GM19463 (cell line): ENCODE data around the gene NLE1.
"Not testable (repeated sequence)": the region's sequence is repeated elsewhere in the genome, so short reads cannot be mapped to it uniquely, and the experiment has no call there.

Experiments used
- ATAC-seq: cut with Tn5 transposase; IDR thresholded peaks from one replicate; pipeline ENCODE4 v1.9.1; 2021; ENCODE audit warnings: mild to moderate bottlenecking, moderate library complexity; ENCODE audit not compliant: unreplicated experiment

The NLE1 gene

DNA sequence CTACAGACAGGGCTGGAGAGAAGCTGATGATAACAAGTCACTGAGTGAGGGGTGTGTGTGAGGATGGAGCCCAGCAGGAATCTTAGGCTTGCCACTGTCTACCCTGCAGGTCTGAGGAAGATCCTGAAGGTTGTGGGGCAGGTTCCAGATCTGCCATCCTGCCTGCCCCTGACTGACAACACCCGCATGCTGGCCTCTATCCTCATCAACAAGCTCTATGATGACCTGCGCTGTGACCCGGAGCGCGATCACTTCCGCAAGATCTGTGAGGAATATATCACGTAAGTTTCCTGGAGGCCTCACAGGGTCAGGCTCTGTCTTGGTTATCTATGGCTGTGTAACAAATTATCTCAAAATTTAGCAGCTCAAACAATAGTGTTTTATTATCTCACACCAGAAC lies 21.8 kb upstream of the NLE1 start:
- ATAC-seq = no peak

DNA sequence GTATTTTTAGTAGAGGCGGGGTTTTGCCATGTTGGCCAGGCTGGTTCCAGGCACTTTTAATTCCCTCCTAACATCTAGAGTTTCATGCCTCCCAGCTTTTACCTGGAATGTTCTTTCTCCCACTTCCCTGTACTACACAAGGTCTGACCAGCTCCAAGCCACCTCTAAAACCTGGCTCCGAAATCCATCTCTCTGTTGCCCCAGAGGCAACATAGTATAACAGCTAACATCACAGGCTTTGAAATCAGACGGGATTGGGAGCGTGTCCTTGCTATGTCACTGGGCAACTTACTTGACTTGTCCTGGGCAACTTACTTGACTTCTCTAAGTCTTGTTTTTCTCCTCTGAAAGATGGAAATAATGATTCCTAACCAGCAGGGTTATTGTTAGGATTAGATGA lies 20.7 kb upstream of the NLE1 start:
- no peak for ATAC-seq

GRCh38 chr17:35161281-35161761 lies 19.2 kb upstream of the NLE1 start:
- no peak for ATAC-seq

- no peak for ATAC-seq
Observed at GRCh38 chr17:35160354-35161201, 18.5 kb upstream of the NLE1 start.

- no peak for ATAC-seq
Observed at GRCh38 chr17:35159940-35160339, 17.8 kb upstream of the NLE1 start.

- no peak for ATAC-seq
Observed at GRCh38 chr17:35155246-35155645, 13.1 kb upstream of the NLE1 start.

DNA sequence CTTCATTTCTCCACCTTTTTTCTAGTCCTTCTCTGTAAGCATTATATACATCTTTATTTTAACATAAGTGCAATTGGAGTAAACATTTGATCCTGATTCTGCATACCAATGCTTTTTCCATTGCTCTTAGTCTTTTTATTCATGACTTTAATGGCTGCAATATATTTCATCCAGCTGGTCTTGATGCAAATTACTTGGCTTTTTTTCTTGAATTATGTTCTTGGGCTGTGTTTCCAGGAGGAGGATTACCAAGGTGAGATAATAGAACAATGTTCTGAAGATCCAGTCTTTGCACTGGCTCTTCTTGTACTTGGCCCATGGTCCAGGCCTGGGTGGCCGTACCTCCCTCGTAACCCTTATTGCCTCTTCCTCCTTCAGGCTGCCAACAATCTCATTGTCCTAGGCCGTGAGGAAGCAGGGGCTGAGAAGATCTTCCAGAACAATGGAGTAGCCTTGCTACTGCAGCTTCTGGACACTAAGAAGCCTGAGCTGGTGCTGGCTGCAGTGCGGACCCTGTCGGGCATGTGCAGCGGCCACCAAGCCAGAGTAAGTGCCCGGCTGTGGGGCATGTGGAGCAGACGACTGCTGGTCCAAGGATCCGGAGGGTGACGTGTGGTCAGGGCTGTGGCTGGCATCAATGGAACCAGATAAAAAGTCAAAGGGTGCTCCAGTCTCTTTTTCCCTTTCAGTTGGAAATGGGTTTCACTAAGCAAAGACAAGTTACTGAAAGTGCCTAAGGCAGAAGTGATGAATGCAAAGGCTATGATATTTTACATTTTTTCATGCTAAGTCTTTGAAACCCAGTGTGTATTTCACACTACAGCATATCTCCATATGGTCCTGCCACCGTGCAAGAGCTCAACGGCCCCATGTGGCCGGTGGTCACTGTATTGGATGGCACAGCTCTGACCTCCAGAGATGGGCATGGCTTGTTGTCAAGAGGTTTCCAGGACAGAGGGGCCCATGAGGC lies 12.4 kb upstream of the NLE1 start:
- no peak for ATAC-seq

GRCh38 chr17:35152421-35153140 lies 10.5 kb upstream of the NLE1 start:
- no peak for ATAC-seq

GRCh38 chr17:35151080-35151479 lies 9.0 kb upstream of the NLE1 start:
- ATAC-seq = not testable (repeated sequence)

DNA sequence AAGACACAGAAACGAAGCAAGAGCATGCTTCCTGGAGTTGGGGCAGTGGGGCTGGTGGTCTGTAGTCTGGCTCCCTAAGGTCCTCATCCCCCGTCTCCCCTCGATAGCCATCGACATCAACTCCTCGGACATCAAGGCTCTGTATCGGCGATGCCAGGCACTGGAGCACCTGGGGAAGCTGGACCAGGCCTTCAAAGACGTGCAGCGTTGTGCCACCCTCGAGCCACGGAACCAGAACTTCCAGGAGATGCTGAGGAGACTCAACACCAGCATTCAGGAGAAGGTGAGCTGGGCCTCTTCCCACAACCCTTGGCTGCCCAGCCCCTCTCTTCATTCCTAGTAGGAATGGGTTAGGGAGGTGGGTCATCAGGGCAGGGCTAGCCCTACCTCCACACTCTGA lies 7.8 kb upstream of the NLE1 start:
- no peak for ATAC-seq

DNA sequence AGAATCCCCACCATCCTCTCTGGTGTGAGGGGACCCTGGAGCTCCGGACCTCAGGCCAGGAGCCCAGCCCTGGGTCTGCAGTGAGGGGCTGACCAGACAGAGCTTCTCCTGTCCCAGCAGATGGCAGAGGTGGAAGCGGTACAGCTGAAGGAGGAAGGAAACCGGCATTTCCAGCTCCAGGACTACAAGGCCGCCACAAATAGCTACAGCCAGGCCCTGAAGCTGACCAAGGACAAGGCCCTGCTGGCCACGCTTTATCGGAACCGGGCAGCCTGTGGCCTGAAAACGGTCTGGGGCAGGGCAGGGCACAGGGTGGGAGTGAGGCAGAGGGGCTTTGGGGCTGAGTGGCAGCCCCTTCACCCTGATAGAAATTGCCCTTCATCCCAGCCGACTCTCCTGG lies 6.0 kb upstream of the NLE1 start:
- ATAC-seq = no peak

- no peak for ATAC-seq
Observed at GRCh38 chr17:35147375-35147905, 5.3 kb upstream of the NLE1 start, which contains the start of gene UNC45B. TSS of gene UNC45B (plus strand) at chr17:35147817. CDS start at chr17:35148264, 447 bp downstream.

- no peak for ATAC-seq
Observed at GRCh38 chr17:35146214-35146833, 4.2 kb upstream of the NLE1 start.

DNA sequence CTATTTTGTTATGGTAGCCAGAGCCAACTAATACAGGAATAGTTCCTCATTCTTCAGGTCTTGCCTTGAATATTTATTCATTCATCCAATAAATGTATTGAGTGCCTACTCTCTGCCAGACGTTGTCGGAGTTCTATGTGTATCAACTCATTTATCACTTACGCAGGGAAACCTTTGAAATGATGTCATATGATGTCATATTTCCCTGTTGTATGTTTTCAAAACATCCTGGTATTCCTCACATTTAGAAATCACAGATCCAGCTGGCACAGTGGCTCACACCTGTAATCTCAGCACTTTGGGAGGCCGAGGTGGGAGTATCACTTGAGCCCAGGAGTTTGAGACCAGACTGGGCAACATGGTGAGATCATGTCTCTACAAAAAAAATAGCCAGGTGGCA lies 2.7 kb upstream of the NLE1 start:
- no peak for ATAC-seq

- ATAC-seq = no peak
Observed at GRCh38 chr17:35142467-35142796, 329 bp upstream of the NLE1 start.

DNA sequence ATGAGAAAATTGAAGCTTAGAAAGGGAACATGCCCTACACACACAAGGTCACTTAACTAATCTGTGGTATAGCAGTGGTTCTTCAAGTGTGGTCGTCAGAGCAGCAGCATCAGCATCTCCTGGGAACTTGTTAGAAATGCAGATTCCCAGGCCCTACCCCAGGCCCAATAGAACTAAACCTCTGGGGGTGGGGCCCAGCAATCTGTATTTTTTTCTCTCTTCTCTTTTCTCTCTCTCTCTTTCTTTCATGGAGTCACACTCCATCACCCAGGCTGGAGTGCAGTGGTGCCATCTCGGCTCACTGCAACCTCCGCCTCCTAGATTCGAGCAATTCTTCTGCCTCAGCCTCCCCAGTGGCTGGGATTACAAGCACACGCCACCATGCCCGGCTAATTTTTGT lies 3.9 kb downstream of the NLE1 start:
- no peak for ATAC-seq

DNA sequence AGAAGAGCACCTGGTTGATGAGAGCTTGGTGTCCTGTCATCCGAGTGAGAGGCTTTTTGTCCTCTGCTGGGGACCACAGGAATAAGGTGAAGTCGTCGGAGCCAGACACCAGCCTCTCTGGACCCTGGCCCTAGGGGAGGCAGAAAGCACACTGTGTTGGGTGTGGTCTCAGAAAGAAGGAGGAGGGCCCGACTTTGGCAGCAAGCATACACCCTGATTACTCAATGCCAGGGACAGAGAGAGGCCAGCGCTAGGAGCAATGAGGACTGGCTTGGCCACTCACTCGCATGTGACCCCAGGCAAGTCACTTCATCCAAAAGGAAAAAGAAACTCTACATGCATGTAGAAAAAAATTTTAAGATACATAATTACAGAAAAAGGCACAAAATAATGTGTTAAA lies 6.8 kb downstream of the NLE1 start:
- no peak for ATAC-seq

GRCh38 chr17:35132816-35133550 lies 9.1 kb downstream of the NLE1 start:
- ATAC-seq = no peak

- ATAC-seq = no peak
Observed at GRCh38 chr17:35132099-35132498, 10.0 kb downstream of the NLE1 start.

- ATAC-seq = no peak
Observed at GRCh38 chr17:35130392-35130791, 11.7 kb downstream of the NLE1 start.
